Mammary epithelial cell (primary cell): ENCODE results near the gene APLF.

Source experiments
- CTCF ChIP-seq, 2 donors: IDR thresholded peaks in 1 of 2; conservative IDR thresholded peaks in 1 of 2; 2 replicates each; pipeline ENCODE4 v1.5.1; 2011 to 2012; ENCODE audit warnings: inconsistent platforms in 2 of 2, low read length in 2 of 2, mild to moderate bottlenecking in 2 of 2, control low read depth in 1 of 2, low read depth in 1 of 2; ENCODE audit not compliant: insufficient read depth in 1 of 2; ENCODE audit errors: extremely low read depth in 1 of 2
- EZH2 ChIP-seq: IDR thresholded peaks from 2 replicates; pipeline ENCODE4 v1.6.1; 2012; ENCODE audit warnings: low read length, inconsistent platforms, borderline replicate concordance

- TF ChIP-seq EZH2 = no peak
- TF ChIP-seq CTCF (conservative IDR thresholded peaks at IDR 0.05 in 1 of 2, IDR thresholded peaks at IDR 0.05 in 1 of 2; ENCODE audit: extremely low read depth in 1 of 2, insufficient read depth in 1 of 2, low read depth in 1 of 2, low read length in 2 of 2) = no peak
Observed at GRCh38 chr2:68438455-68439303, 28.7 kb upstream of the APLF start.
